Fibroblast of skin of right biceps (primary cell): ENCODE results near the gene WNK2.

Experiments used
- DNase-seq: peaks from one replicate; pipeline ENCODE4 v3.0.0-alpha.2; 2013

The WNK2 gene

DNA sequence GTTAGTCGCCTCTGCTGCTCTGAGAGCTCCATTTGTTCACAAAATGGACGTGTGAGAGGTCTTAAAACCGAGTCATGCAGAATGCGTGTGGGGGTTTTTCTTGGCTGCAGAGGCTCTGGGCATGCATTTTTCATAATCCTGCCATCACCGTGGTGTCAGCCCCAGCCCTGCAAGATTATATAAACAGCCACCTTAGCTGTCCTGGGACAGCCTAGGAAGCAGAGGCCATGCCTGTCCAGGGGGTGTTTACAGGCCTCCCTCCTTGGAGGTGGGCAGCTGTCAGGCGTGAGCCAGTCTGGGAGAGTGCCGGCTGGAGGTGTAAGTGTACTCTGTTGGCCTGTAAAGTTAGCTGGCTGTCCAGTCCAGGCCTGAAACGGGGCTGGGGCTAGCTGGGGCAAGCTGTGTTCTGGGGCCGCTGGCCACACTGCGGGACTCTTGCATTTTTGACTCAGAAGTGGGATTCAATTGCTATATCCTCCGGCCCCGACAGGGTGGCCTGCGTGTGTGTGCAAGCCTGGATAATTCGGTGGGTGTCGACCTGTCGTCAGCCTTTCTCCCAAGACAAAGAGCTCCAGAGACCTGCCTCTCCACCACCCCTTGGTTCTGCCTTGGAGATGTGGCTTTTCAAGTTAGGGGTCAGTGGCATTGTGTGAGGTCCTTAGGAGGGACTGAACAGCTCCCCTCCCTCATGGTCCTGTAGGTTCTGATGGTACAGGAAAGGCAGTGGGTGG is 2.4 kb downstream of the WNK2 start:
- DNase-seq: no peak

DNA sequence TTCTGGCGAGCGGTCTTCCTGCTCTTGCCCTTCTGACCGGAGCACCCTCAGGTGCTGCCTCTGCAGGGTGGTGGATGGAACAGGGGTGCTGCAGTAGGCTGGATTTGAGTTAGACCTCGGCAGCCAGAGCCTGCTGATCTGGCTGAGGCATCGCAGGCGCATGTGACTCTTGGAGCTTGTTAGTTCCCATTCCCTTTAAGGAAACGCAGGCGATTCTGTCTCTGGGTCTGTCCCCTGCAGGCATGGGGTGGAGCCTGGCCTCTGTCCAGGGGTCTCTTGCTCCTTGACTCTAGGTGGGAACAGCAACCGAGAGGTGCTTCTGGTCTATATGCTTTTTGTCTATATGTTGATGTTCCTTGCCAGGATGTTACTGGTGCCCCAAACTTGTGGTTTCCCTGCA is 3.1 kb downstream of the WNK2 start:
- DNase-seq: no peak

DNA sequence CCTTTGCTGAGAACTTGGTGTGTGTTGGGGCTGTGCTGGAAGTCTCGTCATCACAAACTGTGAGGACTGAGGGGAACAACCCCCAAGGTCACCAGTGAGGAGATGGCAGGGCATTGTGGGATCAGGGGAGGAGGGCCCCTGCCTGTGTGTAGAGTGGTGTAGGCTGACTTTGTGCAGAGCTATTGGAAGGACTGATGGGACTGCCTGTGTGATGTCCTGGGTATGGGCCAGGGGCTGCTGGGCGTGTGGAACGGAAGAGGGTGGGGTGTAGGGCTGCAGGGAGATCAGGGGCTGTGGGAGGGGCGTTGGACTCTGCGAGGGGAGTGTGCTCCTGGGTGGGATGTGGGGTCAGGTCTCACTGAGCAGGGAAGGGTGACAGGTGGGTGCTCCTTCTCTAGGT is 3.6 kb downstream of the WNK2 start:
- DNase-seq: no peak

DNA sequence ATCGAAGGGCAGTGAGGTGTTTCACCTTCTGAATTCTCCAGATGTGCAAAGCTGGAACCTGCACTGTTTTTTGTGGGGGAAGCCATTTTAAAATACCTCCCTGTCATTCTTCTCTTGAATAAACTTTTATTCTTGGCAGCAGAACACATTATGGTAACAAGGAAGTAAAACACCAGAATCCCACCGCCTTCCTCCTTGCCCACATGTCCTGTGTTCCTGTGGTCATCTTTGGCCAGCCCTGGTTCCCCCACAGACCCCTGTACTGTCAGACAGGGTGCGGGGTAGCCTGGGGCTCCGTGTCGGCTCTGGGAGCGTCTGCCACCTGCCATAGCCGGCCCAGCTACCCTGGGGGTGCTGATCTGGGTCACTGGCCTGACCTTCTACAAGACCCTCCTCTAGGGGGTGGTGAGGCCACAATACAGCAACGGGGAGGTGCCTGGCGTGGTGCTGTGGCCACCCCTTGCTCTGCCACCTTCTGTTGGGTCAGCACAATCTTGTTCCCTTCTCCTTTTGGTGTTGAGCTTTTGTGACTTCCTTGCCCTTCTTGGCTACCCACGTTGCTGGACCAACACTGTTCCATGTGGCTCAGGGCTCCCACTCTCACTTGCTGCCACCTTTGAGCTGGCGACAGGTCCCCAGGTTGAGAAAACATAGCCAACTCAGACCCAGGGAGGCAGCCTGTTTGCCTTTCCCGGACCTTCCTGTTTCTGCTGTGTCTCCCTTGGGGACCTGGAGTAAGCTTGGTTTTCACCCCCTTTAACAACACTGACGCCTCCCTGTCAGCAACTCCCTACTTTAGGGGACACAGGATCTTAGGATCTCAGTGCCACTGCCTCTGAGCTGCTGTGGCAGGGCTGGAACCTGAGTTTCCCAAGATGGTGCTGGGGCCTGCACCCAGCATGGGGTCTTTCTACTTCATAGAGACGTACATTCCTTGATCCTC is 4.8 kb downstream of the WNK2 start:
- DNase-seq: no peak

DNA sequence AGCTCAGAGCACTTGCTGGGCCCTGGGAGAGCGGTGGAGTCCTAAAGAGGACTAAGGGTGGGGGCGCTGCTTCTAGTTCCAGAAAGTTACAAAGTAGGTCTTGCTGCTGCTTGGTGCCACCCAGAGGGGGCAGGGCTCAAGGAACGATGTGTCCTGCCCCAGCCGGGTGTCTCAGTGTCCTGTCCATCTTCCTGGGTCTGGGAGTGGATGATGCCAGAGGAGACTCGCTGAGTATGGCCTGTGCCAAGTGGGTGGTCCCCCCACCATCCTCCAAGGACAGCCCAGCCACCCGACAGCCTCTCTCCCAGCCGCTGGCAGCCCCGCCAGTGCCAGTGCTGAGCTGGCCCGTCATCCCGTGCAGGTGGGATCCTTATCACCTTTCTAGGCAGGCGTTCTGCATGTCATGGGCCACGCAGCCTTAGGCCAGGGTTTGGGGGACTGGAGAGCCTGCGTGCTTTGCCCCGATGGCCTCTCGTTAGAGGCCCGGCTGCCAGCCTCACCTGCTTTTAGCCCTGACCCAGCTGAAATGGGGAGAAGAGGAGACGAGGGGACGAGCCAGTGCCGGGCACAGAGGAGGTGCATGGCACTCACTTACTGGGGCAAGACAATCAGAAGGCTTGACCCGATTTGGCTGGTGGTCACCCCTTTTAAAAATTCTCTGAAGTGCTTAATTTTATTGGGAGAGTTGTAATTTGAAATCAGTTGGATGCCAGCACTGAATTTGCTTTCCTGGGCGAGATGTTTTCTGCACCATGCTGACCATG is 5.6 kb downstream of the WNK2 start:
- DNase-seq: no peak

DNA sequence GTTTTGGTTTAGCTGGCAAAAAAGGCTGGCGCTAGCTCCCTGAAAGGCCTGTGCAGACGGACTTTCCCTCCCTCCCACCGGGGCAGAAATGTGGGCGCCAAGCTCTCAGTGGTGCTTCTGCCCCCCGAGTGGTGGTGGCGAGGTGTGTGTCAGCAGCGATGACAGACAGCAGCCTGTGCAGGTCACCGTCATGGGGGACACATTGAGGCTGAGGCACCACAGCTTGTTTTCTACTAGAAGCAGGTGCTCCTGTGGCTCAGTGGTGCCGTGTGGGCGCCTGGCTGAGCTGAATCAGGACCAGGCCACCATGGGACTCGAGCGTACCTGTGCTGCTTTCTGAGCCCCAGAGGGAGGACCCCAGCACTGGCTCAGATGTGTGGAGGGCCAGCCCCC is 6.2 kb downstream of the WNK2 start:
- no peak for DNase-seq

DNA sequence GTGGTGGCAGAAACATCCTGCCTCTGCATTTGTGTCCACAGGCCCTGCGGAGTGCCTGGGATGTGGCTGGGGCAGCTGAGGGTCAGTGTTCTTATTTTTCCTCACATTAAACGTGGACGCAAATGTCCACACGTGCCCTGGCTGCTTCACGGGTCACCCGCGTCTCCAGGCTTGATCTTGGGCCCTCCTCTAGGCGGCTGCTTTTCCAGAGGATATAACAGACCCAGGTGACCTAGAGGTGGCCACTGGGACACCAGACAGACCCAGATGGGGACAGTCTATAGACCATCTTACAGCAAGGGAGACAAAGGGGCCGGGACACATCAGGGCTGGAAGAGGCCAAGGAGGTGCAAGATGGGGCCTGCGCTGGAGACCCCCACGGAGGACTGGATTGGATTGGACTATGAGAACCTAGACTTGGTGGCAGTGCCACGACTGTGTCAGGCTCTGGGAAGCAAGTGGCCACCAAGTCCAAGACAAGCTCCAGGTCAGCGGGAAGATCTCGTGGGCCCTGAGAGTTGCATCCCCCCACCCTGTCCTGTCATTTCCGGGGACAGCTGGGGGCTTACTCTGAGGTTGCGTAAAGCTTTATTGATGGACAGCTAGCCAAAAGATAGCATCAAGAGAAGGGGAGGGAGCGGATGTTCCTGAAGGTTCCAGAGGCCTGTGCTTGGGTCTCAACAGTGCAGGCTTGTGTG is 6.9 kb downstream of the WNK2 start:
- no peak for DNase-seq

DNA sequence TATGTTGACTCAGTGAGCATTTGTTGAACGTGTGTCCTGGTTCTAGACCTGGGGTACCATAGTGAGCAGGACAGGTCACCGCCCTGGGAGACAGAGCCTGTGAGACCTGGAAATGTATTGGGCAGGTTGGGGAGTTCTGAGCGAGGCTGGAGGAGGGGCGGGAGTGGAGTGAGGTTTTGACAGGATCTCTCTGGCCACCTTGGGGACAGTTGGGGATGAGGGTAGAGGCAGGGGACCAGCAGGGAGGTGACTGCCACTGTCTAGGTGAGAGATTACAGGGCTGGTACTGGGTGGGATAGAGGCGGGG is 7.4 kb downstream of the WNK2 start:
- no peak for DNase-seq

DNA sequence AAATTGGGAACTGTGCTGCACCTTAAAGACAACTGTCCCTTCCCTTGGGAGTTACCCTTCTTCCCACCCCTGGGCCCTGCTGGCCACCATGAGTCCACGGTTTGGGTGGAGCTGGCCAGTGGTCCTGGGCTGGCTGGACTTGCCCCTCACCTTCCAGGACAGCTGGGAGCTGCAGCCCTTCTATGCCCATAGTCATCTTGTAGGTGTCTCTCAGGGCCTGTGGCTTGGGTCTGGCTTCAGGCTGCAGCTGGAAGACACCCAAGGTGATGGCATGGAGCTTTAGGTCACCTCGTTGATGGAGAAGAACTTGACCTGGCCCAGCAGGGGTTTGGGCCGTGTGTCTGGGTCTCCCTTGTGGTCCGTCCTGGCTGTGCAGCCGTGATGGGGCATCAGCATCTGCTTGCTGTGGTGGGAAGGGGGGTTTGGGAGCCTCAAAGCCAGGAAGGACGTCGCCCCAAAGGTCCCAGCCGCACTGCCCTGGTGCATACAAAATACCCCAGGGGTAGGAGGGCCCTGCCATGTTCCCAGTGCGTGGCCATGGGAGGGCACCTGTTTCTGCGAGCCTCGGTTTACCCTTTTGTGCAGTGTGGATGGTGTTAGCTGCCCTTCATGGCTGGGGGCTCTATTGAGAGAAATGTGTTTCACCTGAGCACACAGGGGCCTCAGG is 8.9 kb downstream of the WNK2 start:
- DNase-seq: no peak

DNA sequence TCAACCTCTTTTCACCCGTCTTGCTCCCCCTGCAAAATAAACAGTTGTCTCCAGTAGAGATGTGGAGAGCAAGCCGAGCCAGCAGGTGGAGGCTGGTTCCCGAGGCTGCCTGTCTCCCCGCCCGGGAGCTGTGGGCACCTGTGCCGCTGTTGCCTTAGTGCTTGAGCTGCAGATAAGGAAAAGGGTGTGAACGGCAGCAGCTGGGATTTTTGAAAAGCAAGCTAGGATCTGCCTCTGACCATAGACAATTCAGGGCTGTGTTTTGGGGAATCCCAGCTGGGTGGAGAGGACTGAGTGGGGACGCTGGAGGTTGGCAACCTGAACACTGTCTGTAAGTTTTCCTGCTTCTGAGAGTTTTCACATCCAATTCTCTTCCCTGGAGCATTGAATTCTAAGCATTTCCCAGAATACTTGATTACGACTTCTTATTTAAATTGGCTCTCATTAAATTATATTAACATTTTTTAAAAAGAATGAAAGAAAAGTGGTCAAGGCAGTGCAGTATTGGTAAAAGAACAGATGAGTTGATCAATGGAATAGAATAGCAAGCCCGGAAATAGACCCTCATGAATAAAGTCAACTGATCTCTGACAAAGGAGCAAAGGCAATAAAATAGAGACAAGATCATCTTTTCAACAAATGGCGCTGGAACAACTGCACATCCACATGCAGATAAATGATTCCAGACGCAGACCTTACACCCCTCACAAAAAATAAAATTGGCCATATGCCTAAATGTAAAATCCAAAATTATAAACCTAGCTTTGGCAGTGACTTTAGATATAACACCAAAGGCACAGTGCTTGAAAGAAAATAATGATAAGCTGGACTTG is 9.7 kb downstream of the WNK2 start:
- DNase-seq: no peak

DNA sequence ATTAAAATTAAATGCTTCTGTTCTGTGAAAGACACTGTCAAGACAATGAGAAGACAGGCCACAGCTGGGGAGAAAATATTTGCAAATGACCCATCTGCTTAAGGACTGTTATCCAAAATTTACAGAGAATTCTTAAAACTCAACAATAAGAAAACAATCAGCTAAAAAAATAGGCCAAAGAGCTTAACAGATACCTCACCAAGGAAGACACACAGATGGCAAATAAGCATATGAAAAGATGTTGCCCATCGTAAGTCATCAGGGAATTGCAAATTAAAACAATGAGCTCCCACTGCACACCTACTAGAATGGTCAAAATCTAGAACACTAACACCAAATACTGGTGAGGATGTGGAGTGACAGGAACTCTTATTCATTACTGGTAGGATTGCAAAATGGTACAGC is 10.3 kb downstream of the WNK2 start:
- DNase-seq: no peak

DNA sequence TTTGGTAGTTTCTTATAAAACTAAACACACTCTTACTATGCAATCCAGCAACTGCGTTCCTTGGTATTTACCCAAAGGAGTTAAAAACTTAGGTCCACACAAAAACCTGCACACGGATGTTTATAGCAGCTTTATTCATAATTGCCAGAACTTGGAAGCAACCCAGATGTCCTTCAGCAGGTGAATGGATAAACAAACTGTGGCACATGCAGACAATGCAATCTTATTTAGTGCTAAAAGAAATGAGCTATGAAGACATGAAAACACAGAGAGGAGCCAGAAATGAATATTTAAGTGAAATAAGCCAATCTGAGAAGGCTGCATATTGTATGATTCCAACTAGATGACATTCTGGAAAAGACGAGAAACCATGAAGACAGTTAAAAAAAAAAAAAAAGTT is 10.7 kb downstream of the WNK2 start:
- no peak for DNase-seq

DNA sequence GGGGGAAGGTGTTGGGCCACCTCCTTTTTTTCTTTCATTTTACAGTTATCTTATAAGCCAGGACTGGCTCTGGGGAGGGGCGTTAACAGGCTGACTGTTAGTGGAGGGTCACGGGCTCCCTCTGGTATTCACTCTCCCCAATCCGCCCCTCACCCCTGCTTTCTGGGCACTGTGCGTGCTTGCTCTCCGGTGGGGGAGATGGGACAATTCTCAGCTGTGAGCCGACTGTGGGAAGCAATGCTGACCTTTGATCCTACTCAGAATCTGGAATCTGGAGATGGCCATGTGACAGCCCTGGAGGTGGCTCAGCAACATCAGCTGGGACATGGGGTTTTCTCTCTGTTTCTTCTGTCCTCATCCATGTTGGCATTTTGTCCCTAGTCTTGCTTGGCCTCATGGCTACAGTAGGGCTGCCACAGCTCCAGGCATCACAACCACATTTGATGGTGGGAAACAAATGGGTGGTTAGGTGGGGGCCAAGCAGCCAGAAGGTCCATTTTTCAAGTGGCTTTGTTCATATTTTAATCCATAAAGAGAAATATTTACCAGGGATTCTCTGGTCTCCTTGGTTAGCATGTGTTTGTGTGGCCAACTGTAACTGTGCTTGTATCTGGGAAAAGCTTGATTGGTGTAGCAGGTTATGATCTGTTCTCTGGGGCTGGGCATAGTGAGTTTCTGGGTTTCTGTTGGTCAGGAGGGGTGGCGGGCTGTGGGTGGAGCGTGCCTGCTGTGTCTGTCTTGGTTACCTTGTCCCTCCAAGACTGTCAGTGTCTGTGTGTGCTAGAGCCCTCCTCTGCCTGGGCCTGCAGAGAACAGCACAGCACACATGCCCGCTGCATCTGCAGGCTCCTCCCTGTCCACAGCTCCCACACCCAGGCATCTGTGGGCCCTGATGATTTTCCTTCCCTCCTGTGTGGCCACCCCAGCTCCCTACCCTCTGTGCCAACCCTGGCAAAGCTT is 12.4 kb downstream of the WNK2 start:
- DNase-seq: no peak

DNA sequence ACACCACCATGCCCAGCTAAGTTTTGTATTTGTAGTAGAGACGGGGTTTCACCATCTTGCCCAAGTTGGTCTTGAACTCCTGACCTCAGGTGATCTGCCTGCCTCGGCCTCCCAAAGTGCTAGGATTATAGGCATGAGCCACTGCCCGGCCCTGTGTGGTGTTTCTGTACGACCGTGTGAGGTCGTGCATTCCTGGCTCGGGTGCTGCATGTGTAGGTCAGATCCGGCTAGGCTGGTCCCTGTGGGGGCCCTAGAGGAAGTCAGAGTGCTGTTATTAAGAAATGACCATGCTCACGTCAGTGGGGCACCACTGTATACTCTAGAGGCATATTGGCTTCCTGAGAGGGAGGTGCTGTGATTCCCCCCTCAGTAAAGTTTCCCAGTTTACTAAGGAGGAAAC is 13.7 kb downstream of the WNK2 start:
- no peak for DNase-seq

DNA sequence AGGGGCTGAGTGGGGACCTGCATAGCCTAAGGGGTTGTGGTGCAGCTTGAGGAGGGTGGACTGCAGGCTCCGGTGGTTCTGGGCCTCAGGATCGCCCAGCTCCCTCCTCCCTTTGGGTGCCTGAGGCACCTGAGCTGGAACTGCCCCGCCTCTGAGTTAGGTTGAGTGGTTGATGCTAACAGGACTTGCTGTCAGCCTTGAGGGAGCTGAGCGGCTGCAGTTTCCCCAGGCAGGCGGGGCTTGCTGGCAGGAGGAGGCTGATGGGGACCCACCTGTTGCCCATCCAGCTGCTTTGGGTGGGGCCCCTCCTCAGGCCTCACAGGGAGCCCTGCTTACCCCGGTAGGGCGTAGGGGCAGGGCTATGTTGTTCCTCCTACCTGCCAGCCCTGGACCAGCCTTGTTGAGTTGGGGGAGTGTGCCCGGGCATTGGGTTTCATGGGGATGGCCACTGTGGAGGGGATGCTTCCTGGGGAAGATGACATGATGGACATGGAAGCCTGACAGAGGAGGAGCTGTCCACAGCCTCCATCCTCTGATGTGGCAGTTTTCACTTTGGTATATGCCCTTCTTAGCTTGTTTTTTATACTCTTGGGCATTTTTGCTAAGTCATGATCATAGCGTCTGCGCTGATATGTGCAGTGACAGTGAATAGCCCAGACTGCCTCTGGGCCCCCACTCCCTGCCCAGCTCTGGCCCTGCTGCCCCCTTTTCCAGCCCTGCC is 14.3 kb downstream of the WNK2 start:
- no peak for DNase-seq

DNA sequence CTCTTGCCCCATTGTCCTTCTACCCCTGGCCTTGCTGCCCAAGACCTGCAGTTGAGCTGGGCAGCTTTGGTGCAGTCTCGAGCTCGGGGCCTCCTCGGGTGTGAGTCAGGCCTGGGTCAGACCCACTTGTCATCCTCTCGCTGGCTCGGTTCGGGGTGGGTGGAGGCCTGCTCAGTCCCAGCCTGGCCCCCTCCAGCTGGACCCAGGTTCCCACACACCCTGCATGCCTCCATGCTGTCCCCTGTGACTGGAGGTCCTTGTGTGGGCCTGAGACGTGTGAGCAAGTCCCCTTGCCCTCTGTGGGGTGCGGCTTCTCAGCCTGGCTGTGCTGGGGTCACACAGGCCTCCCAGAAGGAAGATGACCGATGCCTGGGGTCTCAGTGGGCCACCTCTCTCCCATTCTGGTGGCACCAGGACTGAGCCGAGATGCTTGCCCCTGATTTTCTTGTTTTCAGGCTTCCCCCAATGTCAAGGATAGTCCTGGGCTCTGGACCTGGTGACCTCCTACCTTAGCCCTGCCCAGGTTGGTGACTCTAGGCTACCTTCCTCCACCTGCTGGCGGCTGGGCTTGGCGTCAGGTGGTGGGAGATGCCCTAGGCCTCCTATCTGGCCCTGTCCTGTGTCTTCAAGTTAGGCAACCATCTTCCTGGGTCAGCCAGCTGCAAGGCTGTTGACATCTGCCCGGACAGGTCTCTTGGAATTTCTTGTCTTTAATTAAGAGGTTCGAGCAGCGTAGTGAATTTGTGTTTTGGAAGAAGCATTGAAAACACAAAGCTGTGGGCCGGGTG is 15.1 kb downstream of the WNK2 start:
- DNase-seq: no peak

DNA sequence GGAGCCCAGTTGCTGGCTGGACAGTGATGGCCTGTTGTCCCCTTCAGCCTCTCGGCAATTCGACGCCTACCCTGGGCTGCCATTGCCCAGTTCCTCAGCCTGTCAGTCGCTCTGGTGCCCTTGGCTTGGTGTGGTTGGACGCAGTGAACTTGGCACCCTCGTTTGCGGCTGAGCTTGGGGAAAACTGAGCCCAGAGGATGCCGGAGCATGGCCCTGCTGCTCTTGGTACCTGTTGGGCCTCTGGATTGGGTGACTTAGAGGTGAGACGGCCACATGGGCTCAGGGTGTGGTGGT is 16.5 kb downstream of the WNK2 start:
- DNase-seq: no peak

DNA sequence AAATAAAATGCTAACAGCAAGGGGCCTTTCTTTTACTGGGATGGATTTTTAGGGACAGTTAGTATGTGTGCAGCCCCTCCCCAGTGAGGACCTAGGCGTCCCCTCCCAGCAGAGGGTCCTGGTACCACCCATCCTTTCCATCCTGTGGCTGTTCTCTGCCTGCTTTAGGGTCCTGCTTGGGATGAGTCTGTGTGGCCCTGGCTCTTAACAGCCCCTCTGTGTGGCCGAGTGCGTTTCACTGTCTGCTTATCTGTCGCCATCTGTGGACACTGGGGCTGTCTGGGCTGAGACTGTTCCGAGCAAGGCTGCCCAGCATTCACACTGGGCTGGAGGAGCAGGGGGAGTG is 17.0 kb downstream of the WNK2 start:
- no peak for DNase-seq

DNA sequence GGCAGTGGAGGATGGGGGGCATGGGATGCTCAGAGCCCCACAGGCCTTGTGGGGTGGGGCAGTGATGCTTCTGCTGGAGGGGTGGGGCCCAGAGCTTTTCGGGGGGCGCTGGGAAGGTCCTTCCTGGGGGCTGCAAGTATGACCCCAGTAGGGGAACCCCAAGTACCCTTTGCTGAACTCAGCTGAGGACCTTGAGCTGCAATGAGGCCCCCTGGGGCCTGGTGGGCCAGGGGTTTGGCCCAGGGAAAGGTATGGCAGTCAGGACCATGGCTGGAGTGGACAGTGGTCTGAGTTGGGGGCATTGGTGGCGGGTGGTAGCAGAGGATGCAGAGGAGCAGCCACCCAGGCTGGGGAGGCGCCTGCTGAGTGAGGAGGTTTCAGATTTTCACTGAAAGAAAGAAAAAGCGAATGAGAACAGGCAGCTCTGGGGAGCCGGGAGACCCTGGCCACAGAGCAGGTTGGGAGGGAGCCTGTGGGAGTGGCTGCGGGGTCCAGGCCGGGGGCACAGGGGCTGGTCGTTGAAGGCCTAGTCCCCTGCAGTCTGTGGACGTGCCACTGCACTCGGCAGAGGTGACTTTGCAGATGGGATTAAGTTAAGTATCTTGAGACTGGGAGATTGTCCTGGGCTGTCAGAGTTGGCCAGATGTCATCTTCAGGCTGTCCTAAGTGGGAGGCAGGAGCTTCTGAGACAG is 19.2 kb downstream of the WNK2 start:
- no peak for DNase-seq
